Jurkat, Clone E6-1 (cell line): Measurements from ENCODE around the gene LOC128125822.
"Not testable (repeated sequence)": the region's sequence is repeated elsewhere in the genome, so short reads cannot be mapped to it uniquely, and the experiment has no call there.

Experiments
- DNase-seq: peaks from one replicate; pipeline ENCODE4 v3.0.0-alpha.2; 2011; ENCODE audit warnings: low read depth, low spot score
- H3K4me3 ChIP-seq: 2 replicates; pipeline ENCODE4 v1.5.1; 2011; ENCODE audit warnings: mild to moderate bottlenecking, low read length, control low read depth, moderate library complexity

Gene LOC128125822

GRCh38 chr6:63578757-63579156 is 6.5 kb downstream of the LOC128125822 start:
- no peak for DNase-seq
- no peak overlapping the region for H3K4me3 ChIP-seq

DNA sequence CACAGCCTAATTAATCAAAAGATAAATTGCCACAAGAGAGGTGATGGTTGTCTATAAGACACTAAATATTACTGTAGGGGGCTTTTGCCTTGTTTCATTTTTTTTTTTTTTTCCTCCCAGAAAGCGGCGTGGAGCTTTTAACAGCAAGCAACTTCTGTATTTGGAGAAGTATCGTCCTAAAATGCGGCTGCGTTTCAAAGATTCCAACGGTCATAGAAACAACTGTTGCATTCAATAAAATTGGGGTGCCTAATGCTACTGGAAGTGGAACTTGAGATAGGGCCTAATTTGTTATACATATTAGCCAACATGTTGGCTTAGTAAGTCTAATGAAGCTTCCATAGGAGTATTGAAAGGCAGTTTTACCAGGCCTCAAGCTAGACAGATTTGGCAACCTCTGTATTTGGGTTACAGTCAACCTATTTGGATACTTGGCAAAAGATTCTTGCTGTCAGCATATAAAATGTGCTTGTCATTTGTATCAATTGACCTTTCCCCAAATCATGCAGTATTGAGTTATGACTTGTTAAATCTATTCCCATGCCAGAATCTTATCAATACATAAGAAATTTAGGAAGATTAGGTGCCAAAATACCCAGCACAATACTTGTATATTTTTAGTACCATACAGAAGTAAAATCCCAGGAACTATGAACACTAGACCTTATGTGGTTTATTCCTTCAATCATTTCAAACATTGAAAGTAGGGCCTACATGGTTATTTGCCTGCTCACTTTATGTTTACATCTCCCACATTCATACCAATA is 7.8 kb downstream of the LOC128125822 start:
- DNase-seq: no peak
- no peak overlapping the region for H3K4me3 ChIP-seq

DNA sequence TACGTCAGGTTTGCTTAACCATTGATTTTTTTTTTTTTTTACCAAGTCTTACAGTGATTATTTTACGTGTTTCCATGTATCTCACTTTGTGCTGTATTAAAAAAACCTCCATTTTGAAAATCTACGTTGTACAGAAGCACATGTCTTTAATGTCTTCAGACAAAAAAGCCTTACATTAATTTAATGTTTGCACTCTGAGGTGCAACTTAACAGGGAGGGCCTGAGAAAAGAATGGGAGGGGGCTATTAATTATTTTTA is 8.4 kb downstream of the LOC128125822 start:
- no peak overlapping the region for H3K4me3 ChIP-seq
- DNase-seq: no peak

GRCh38 chr6:63581355-63582013 is 9.2 kb downstream of the LOC128125822 start:
- no peak for DNase-seq
- H3K4me3 ChIP-seq: no peak overlapping the region

GRCh38 chr6:63582579-63583231 is 10.4 kb downstream of the LOC128125822 start:
- no peak for DNase-seq

DNA sequence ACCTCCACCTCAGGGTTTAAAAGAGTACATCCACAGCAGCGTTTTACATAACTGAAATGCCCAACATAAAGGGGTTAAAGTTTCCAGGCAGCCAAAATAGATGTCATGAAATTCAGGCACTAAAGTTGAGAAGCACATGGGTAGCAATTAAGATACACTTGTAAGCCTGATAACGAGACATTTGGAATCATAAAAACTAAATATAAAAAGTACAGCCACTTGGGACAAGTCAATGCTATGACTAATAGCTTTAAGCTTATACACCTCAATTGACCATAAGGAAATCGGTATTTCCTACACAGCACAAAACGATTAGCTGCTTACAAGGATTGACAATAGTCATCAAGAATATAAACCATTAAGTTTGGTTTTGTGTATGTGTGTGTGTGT is 11.8 kb downstream of the LOC128125822 start:
- DNase-seq: no peak
- H3K4me3 ChIP-seq: no peak overlapping the region

More at GRCh38 chr6:63582579-63583231, 10.4 kb downstream of the LOC128125822 start:
- H3K4me3 ChIP-seq: no peak overlapping the region

- H3K4me3 ChIP-seq: no peak overlapping the region
- no peak for DNase-seq
Observed at GRCh38 chr6:63584566-63584965, 12.3 kb downstream of the LOC128125822 start.

GRCh38 chr6:63585652-63586051 is 13.4 kb downstream of the LOC128125822 start:
- not testable (repeated sequence) for DNase-seq, H3K4me3 ChIP-seq

DNA sequence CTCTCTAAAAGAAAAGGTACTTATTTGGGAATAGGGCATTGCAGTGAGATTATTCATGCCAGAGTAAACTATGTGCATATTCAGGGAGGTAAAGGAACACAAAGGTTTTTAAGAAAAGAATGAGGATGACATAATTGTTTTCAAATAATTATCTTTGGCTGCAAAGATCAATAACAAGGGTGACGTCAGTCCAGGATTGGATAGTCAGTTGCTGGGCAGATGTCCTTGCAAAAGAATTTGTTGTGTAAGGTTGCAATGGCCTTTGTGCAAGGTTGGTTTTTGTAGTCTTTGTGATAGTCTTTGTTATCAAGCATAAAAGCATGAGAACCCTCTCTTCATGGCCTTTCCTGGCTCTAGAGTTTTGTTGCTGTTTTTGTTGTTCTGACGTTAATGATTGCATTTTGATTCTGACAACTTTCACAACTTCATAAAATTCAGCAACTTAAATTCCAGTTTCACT is 17.7 kb downstream of the LOC128125822 start:
- no peak for DNase-seq

DNA sequence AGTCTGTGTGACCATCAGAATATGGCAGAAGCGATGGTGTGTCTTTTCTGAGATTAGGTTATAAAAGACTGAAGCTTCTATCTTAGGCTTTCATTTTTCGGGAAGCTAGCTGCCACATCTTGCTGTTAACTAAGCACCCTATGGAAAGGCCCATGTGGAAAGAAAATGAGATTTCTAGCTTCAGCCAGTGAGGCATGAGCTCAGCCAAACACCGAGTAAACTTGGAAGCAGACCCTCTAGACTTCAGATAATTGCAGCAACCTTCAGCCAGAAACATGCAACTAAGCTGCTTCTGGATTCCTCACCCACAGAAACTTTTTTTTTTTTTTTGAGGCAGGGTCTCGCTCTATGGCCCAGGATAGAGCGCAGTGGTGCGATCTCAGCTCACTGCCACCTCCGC is 20.6 kb downstream of the LOC128125822 start:
- no peak for DNase-seq
- H3K4me3 ChIP-seq: no peak overlapping the region

More for the DNA sequence above, 17.7 kb downstream of the LOC128125822 start:
- no peak overlapping the region for H3K4me3 ChIP-seq

GRCh38 chr6:63597141-63598048 is 25.1 kb downstream of the LOC128125822 start:
- no peak overlapping the region for H3K4me3 ChIP-seq
- DNase-seq: no peak

- H3K4me3 ChIP-seq: peak overlapping the region; percentile 43
- peak; percentile 67 for DNase-seq
Observed at GRCh38 chr6:63598049-63599036, 26.1 kb downstream of the LOC128125822 start.

DNA sequence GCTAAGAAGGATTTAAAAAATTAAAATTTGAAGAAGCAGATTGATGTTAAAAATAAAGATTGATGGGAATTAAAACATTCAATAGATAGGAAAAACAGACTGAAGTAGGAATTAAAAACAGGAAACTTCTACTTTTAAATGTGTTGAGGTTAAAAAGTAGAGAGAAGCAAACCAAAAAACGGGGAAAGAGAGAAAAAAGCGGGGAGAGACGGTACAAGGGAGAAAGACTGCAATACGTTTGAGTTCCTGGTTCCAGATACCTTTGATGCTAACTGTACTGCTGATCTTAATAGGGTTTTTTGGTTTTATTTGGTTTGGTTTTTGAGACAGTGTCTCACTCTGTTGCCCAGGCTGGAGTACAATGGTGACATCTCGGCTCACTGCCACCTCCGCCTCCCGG is 27.0 kb downstream of the LOC128125822 start:
- H3K4me3 ChIP-seq: no peak overlapping the region
- no peak for DNase-seq

GRCh38 chr6:63600136-63600535 is 27.9 kb downstream of the LOC128125822 start:
- no peak for DNase-seq
- H3K4me3 ChIP-seq: no peak overlapping the region

- no peak for DNase-seq
- no peak overlapping the region for H3K4me3 ChIP-seq
Observed at GRCh38 chr6:63609231-63609630, 37.0 kb downstream of the LOC128125822 start.

- H3K4me3 ChIP-seq: no peak overlapping the region
- DNase-seq: no peak
Observed at GRCh38 chr6:63610944-63611343, 38.7 kb downstream of the LOC128125822 start.

DNA sequence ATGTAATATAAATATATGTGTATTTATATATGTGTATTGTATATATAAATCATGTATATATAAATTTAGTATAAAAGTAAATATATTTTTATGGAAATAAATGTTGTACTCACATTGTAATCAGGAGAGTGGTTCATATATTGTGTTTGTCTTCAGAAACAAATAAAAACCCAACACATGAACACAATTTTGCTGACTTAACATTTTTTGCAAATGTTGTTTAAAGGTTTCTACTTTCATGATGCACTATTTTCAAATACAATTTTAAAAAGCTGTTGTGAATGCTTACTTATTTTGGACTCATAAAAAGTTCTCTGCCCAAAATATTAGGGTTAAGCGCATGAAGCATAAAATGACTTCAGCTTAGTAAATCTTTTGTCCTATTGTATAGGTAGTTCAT is 39.3 kb downstream of the LOC128125822 start:
- H3K4me3 ChIP-seq: no peak overlapping the region
- no peak for DNase-seq

DNA sequence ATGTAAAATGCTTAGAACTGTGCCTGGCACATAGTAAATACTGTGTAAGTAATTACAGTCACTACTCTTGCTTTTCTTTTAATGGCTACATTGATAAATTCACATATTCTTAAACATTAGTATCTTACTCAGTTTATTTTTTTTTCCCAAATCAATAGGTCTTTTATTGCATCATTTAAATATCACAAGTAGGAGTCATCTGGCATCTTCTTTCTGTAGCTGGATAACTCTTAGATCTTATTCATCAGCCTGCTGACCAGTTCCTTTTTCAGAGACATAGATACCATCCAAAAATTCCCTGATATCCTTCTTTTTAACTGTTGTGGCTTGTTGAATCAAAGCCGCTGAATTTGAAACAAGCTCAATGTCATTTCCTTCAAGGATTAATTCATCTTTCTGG is 43.3 kb downstream of the LOC128125822 start:
- H3K4me3 ChIP-seq: no peak overlapping the region
- no peak for DNase-seq
